Upper lobe of left lung (tissue), 6 donors: ENCODE data around the gene NLGN2. TPM values are rescaled to one million over a fixed set of nuclear protein-coding genes. Genes with fewer than 3 reads are reported as not detected.

Experiments used
- ATAC-seq, 2 donors: fragments of 200-7000 bp; cut with Tn5 transposase; one replicate each; pipeline ENCODE4 v1.9.1; 2022; ENCODE audit warnings: mild to moderate bottlenecking in 2 of 2, moderate library complexity in 2 of 2; ENCODE audit not compliant: low FRiP score in 2 of 2
- DNase-seq, 2 donors: peaks; one replicate each; pipeline ENCODE4 v3.0.0-alpha.2; 2019 to 2020
- H3K27ac ChIP-seq, 4 donors: fragments of 200-600 bp; sonication (generic); one replicate each; pipeline ENCODE4 v1.5.1; 2016 to 2019
- H3K27me3 ChIP-seq, 4 donors: fragments of 200-600 bp; sonication (generic); one replicate each; pipeline ENCODE4 v1.5.1; 2017 to 2019
- H3K36me3 ChIP-seq, 4 donors: fragments of 200-600 bp; sonication (generic); one replicate each; pipeline ENCODE4 v1.5.1; 2016 to 2019
- H3K4me1 ChIP-seq, 4 donors: fragments of 200-600 bp; sonication (generic); one replicate each; pipeline ENCODE4 v1.5.1; 2018 to 2019
- H3K4me3 ChIP-seq, 4 donors: fragments of 200-600 bp; sonication (generic); one replicate each; pipeline ENCODE4 v1.5.1; 2017 to 2019; ENCODE audit warnings: mild to moderate bottlenecking in 2 of 4, moderate library complexity in 1 of 4
- H3K9me3 ChIP-seq, 4 donors: fragments of 200-600 bp; sonication (generic); one replicate each; pipeline ENCODE4 v1.5.1; 2018 to 2019
- CTCF ChIP-seq, 6 experiments: fragments of 450-650 bp in 4 of 6; fragments of 200-600 bp in 2 of 6; sonication (generic) in 2 of 6; IDR thresholded peaks; one replicate each; pipeline ENCODE4 v1.5.1; 2016 to 2019; ENCODE audit warnings: antibody characterized with exemption in 6 of 6
- EP300 ChIP-seq, 4 donors: sonication (generic); formaldehyde crosslinking; IDR thresholded peaks; one replicate each; pipeline ENCODE4 v1.5.1; 2017; ENCODE audit warnings: antibody characterized with exemption in 4 of 4, control low read depth in 2 of 4
- POLR2A ChIP-seq, 4 donors: fragments of 450-650 bp; IDR thresholded peaks; one replicate each; pipeline ENCODE4 v1.5.1; 2016 to 2017; ENCODE audit warnings: antibody characterized with exemption in 4 of 4, mild to moderate bottlenecking in 2 of 4
- POLR2AphosphoS5 ChIP-seq, 2 donors: sonication (generic); formaldehyde crosslinking; IDR thresholded peaks; one replicate each; pipeline ENCODE4 v1.5.1; 2017; ENCODE audit warnings: antibody characterized with exemption in 2 of 2
- WGBS, 2 donors: methylation state at CpG; one replicate each; pipeline ENCODE4 v1.1.5; 2017 to 2018; 5-methylcytosine and 5-hydroxymethylcytosine counted together
- total RNA-seq, 6 donors: library from RNA; depleted of rRNA in 4 of 6; stranded (reverse); fragments of >200 nt in 4 of 6; gene quantifications; one replicate each; pipeline versions ENCODE4 v1.1.0 to v1.2.1, GENCODE V29; 2016 to 2021
- donor health status: DM: no; HTN: no; CAD: no; lungs with moderate emphysema.
- donor health status: DM: no; HTN: yes; CAD: no; lungs with severe emphysema.

The NLGN2 gene
- total RNA-seq, 6 donors from 2014 or later, result 3.8 to 16.8 (median 8.9) TPM

GRCh38 chr17:7404737-7405349 lies 2.8 kb upstream of the NLGN2 start:
- H3K4me3 ChIP-seq, result peak overlapping the region; percentile 57 to 94 (median 74)
- WGBS, 2 donors, result 0 to 7% methylated on average over 3 to 14 of the region's 65 CpGs
- peak overlapping the region; percentile 81 to 90 (median 89) for H3K27ac ChIP-seq
- H3K27me3 ChIP-seq, result no peaks in the 10 kb centered on the region
- H3K4me1 ChIP-seq, result peaks cover 20 to 31% (median 25%) of the 10 kb centered on the region in 4 donors
- peaks cover 0 to 8% (median 0%) of the 10 kb centered on the region in 4 donors for H3K36me3 ChIP-seq
- TF ChIP-seq POLR2A (IDR thresholded peaks at IDR 0.05), result peak in 2 of 4 donors; percentile 28 to 42
- TF ChIP-seq POLR2AphosphoS5 (IDR thresholded peaks at IDR 0.05), result peak in 1 of 2 donors; percentile 9
- TF ChIP-seq EP300 (IDR thresholded peaks at IDR 0.05), result no peak
- H3K9me3 ChIP-seq, result no peaks in the 10 kb centered on the region
- ATAC-seq (peak; percentile 32 to 75), DNase-seq (peak; percentile 32 to 94)

- Histone ChIP-seq H3K27me3 (no peaks in the 10 kb centered on the region), H3K9me3 (no peaks in the 10 kb centered on the region), H3K36me3 (peaks cover 0 to 8% (median 0%) of the 10 kb centered on the region in 4 donors), H3K27ac (peak overlapping the region; percentile 81 to 90 (median 89)), H3K4me3 (peak overlapping the region; percentile 57 to 94 (median 74)), H3K4me1 (peaks cover 20 to 31% (median 25%) of the 10 kb centered on the region in 4 donors)
- ATAC-seq, result no peak
- TF ChIP-seq EP300 (IDR thresholded peaks at IDR 0.05) (no peak), POLR2AphosphoS5 (IDR thresholded peaks at IDR 0.05) (no peak), POLR2A (IDR thresholded peaks at IDR 0.05) (no peak), CTCF (IDR thresholded peaks at IDR 0.05) (no peak)
- 29 to 30% methylated on average over 18 to 20 of the region's 38 CpGs for WGBS, 2 donors
- peak in 1 of 2 donors; percentile 86 for DNase-seq
These were observed 2.1 kb upstream of the NLGN2 start for GRCh38 chr17:7405350-7406234.

GRCh38 chr17:7406235-7406825 lies 1.3 kb upstream of the NLGN2 start:
- ATAC-seq (no peak), DNase-seq (no peak)
- no peaks in the 10 kb centered on the region for H3K9me3 ChIP-seq
- H3K27me3 ChIP-seq, result no peaks in the 10 kb centered on the region
- TF ChIP-seq CTCF (IDR thresholded peaks at IDR 0.05) (no peak), EP300 (IDR thresholded peaks at IDR 0.05) (no peak), POLR2AphosphoS5 (IDR thresholded peaks at IDR 0.05) (no peak), POLR2A (IDR thresholded peaks at IDR 0.05) (no peak)
- H3K4me1 ChIP-seq, result peaks cover 20 to 31% (median 25%) of the 10 kb centered on the region in 4 donors
- H3K27ac ChIP-seq, result peak overlapping the region in 1 of 4 donors; percentile 89
- H3K4me3 ChIP-seq, result no peak overlapping the region
- peaks cover 0 to 8% (median 0%) of the 10 kb centered on the region in 4 donors for H3K36me3 ChIP-seq
- WGBS, 2 donors, result 69 to 78% methylated on average over 4 to 11 of the region's 12 CpGs

- ATAC-seq (no peak), DNase-seq (no peak)
- Histone ChIP-seq H3K36me3 (peaks cover 0 to 8% (median 0%) of the 10 kb centered on the region in 4 donors), H3K4me1 (peaks cover 16 to 28% (median 24%) of the 10 kb centered on the region in 4 donors), H3K27me3 (no peaks in the 10 kb centered on the region), H3K4me3 (no peak overlapping the region), H3K9me3 (no peaks in the 10 kb centered on the region), H3K27ac (no peak overlapping the region)
- 88 to 90% methylated on average over 13 of the region's 13 CpGs for WGBS, 2 donors
- no peak for TF ChIP-seq POLR2A (IDR thresholded peaks at IDR 0.05)
- no peak for TF ChIP-seq EP300 (IDR thresholded peaks at IDR 0.05)
- no peak for TF ChIP-seq CTCF (IDR thresholded peaks at IDR 0.05)
- TF ChIP-seq POLR2AphosphoS5 (IDR thresholded peaks at IDR 0.05), result no peak
These were observed 563 bp upstream of the NLGN2 start for GRCh38 chr17:7407082-7407481.
